Keratinocyte (primary cell): ENCODE measurements around the gene IDH3A.

ENCODE experiments used
- EZH2 ChIP-seq: IDR thresholded peaks from one replicate; pipeline ENCODE4 v1.6.1; 2012; ENCODE audit warnings: inconsistent platforms, mild to moderate bottlenecking, low read length, moderate library complexity
- TF ChIP-seq, protein P1 (sequence below), 3 experiments: IDR thresholded peaks in 1 of 3; conservative IDR thresholded peaks in 1 of 3; optimal IDR thresholded peaks in 1 of 3; 2 replicates in 2 of 3; 3 replicates in 1 of 3; pipeline versions ENCODE3 to v1.5.1; 2011; ENCODE audit warnings: low read length in 3 of 3, mild to moderate bottlenecking in 3 of 3, moderate library complexity in 2 of 3, control low read depth in 1 of 3, inconsistent platforms in 1 of 3; ENCODE audit not compliant: insufficient read depth in 2 of 3; ENCODE audit errors: extremely low read depth in 1 of 3

DNA sequence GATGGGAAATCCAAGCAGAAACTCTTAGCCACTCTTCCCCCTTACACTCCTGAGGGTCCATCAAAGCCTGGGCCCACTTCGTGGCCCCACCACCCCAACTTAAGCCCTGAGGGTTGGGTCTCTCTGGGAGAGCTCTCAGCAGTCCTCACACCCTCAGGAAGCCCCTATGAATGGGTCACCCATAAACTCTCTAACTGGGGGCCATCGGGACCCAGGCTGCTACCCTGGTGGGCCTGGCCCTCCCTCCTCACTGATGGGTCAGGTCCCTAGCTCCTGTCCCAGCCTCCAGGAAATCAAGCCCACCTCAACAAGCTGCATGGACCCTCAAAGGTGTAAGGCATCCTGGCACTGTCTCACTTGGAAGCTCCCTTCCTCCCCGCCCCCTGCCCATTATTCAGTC lies 37.4 kb upstream of the IDH3A start:
- no peak for TF ChIP-seq EZH2
- TF ChIP-seq, protein P1, sequence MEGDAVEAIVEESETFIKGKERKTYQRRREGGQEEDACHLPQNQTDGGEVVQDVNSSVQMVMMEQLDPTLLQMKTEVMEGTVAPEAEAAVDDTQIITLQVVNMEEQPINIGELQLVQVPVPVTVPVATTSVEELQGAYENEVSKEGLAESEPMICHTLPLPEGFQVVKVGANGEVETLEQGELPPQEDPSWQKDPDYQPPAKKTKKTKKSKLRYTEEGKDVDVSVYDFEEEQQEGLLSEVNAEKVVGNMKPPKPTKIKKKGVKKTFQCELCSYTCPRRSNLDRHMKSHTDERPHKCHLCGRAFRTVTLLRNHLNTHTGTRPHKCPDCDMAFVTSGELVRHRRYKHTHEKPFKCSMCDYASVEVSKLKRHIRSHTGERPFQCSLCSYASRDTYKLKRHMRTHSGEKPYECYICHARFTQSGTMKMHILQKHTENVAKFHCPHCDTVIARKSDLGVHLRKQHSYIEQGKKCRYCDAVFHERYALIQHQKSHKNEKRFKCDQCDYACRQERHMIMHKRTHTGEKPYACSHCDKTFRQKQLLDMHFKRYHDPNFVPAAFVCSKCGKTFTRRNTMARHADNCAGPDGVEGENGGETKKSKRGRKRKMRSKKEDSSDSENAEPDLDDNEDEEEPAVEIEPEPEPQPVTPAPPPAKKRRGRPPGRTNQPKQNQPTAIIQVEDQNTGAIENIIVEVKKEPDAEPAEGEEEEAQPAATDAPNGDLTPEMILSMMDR (optimal IDR thresholded peaks at IDR 0.05 in 1 of 3, IDR thresholded peaks at IDR 0.05 in 1 of 3, conservative IDR thresholded peaks at IDR 0.05 in 1 of 3; ENCODE audit: extremely low read depth in 1 of 3, insufficient read depth in 2 of 3, low read length in 3 of 3), result no peak
